Epidermal melanocyte (primary cell): ENCODE results near the gene ONECUT1.

Experiments used
- DNase-seq: peaks from one replicate; pipeline ENCODE4 v3.0.0; 2011; ENCODE audit warnings: low spot score; ENCODE audit not compliant: insufficient read length

ONECUT1 gene

GRCh38 chr15:52797625-52798501 is 7.7 kb upstream of the ONECUT1 start:
- no peak for DNase-seq

DNA sequence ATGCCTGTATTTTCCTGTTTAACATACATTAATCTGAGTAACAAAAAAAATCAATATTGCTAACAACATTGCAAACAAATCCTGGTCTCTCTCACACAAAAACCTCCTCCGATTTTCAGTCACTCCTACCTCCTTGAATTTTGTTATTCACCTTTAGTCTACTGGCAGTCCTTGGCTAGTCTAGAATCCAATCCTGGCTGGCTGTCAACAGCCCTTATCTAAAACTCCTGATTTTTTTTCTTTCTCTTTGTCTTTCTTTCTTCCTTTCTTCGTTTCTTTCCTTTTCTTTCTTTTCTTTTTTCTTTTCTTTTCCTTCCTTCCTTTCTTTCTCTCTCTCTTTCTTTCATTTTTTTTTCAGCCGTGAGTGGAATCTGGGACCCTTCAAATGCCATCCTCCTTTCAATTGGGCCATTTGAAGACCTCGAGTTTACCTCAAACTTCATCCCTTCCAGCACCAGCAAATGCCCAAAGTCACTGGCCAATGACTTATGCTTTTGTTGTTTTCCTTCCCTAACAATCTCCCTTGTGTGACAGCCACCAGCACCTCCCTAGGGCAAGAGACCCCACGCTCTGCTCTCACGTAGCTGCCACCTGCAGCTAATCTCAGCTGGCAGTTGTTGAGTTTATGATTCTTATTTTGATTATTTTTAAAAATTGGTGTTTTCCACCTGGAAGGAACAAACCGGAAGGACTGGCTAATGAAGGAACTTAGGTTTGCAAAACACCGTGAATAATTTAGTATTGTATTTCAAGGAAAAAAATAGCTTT is 6.8 kb upstream of the ONECUT1 start:
- DNase-seq: no peak

GRCh38 chr15:52796228-52796521 is 6.0 kb upstream of the ONECUT1 start:
- DNase-seq: no peak

GRCh38 chr15:52795464-52796227 is 5.5 kb upstream of the ONECUT1 start:
- no peak for DNase-seq

- no peak for DNase-seq
These were observed 4.7 kb upstream of the ONECUT1 start for GRCh38 chr15:52794665-52795463.

DNA sequence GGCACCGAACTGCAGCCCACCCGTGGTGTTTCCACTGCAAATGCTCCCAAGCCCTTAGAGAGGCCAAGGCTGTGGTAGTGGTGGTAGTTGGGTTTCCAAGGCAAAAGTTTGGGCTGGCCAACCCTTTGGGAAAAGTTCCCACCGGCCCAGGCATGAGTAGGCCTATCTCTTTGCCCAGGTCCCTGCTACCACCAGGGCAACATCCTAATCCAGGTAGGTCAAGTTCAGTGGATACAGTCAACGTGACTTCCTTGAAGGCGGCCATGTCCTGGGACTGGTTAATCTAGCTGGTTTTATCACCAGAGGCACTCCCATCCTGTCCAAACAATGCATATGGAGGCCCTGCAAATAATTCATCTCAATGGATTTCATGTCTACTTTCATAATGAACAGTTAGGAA is 1.6 kb upstream of the ONECUT1 start:
- DNase-seq: no peak

- DNase-seq: no peak
These were observed 1.0 kb upstream of the ONECUT1 start for GRCh38 chr15:52790941-52791751.

DNA sequence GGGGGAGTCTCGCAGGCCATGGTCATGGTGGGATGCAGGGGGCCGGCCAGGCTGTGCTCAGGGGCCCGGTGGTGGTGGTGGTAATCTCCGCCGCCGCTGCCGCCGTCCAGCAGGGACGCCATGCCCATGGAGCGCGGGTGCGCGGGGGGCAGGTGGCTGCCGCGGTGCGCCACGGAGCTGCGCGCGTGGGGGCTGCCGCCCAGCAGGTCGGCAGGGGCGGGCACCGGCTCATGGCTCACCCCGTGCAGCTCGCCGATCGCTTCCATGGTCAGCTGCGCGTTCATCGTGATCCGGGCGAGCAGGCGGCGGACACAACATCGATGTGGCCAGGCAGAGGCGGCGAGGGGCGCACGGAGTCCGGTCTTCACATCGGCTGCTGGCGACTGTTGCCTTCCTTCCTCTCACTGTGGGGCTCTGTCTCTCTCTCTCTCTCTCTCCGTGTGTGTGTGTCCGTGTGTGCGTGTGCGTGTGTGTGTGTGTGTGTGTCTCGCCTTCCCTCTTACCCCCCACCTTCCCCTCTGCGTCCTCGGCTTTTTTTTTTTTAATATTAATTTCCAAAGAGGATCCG is 451 bp downstream of the ONECUT1 start:
- DNase-seq: no peak

DNA sequence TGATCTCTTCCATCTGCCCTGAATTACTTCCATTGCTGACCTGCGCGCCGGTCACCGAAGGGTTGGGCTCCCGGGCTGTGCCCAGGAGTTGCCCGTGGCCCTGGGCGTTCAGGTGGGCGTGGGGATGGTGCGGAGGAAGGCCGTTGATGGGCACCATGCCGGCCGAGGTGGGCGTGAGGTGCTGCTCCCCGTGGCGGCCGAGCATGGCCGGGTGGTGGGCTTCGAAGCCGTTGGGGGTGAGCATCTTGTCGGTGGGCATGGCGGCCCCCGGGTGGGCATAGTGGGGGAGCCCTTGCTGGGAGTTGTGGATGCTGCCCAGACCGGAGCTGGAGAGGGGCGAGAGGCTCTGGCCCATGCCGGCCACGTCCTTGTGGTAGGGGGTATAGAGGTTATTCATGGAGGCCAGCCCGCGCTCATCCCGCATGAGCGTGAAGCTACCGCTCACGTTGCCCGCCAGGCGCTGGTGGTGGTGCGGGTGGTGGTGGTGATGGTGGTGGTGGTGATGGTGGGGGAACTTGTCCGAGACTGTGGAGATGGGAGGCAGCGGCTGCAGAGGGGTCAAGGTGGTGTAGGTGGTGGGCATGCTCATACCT is 1.0 kb downstream of the ONECUT1 start:
- no peak for DNase-seq

- DNase-seq: no peak
These were observed 1.8 kb downstream of the ONECUT1 start for GRCh38 chr15:52788099-52788986.

DNA sequence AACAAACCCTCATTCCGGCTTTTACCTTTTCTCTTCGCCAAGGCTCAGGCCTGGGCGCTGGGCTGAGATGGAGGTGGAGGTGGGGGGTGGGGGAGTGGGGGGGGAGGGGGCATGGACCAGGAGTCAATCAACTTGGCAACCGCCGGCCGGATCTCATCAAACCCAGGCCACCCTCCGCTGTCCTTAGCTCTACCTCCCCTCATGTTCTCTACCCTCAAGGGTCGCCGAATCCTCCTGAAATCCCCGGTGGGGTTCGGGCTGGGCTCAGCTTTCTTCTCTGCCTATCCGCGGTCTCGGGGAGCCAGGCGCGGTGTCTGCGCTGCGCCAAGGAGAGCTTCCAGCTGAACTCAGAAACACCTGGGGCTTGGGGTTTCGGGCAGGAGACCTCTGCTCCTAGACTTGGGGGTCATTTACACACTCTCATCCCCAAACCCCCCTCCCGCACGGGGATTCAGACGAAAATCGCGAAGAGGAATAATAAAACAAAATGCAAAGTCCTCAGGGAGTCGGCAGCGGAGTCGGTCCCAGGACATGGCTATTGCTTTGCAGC is 2.5 kb downstream of the ONECUT1 start:
- DNase-seq: no peak

- DNase-seq: no peak
These were observed 3.0 kb downstream of the ONECUT1 start for GRCh38 chr15:52787123-52787503.

GRCh38 chr15:52786436-52787122 is 3.6 kb downstream of the ONECUT1 start:
- DNase-seq: no peak

DNA sequence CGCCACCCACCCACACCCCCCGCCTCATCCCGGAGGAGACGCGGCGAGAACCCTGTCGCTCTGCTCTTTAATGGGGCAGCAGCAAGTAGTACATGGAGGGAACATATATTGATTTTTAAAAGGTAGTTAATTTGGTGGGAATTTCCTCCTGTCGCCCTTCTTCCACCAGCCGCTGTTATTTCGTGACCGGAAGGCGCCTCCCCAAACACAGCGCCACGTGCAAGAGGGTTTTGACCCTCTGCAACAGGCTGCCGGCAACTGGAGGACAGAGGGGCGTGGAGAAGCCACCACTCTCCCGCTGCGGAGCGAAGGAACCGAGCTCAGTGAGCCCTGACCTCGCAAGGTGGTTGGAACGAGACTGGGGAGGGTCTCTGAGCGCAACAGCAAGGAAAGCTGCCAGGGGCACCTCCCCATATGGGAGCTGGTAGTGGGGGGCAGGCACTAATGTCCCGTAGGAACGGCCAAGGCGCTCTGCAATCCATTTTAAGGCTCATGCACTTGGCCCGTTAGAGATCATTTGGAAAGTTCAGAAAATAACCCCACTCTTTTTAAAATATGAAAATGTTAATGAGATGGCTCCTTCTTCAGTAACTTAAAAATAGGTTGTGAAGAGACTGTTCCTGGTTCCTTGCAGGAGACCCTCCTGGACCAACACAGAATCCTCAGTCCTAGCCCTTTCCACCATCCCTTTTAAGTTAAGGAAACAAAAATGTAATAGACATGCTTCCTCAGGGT is 4.3 kb downstream of the ONECUT1 start:
- no peak for DNase-seq

DNA sequence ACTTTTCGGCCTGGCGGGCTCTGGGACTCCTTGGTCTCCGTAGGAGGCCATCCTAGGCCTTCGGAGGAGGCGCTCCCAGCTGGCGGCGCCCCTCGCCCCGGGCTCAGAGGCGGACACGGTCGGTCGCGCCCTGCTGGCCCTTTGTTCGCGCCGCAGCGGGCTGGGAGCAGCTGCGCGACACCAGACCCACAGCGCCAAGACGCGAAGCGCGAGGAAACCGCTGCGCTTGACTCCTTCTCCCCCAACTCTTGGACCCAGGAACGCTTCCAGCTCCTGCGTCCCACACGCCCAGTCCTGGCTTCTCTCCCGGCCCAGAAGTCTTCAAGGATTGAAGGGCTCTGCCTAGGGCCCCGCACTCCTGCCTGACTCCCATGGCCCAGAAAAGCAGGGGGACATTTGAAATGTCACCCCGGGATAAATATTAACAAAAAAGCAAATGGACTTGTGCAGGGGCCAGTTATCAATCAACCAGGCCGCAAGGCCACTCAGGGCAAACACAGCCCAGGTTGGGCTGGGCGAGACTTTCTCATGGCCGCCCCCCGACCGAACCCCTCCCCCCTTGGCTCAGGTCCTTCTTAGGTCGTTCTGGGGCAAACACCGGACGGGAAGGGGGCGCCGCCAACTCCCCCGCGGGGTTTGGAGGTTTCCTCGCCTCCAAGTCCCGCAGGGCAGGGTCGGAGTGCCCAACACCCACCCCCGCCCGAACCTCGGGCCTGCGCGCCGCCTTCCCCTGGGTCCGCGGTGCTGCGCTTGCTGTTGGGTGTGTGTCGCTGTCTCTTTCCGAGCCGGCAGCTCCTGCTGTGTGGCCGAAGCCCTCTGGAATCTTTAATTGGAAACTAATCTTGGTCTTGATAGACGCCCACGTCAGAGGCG is 5.1 kb downstream of the ONECUT1 start:
- DNase-seq: no peak
